Neuronal stem cell (in vitro differentiated cells): ENCODE measurements around the gene CHRDL2.

Experiments used
- DNase-seq: peaks from one replicate; pipeline ENCODE4 v3.0.0-alpha.2; 2013; ENCODE audit warnings: low spot score
- H2AFZ ChIP-seq: one replicate; pipeline ENCODE4 v1.6.1; 2013; ENCODE audit warnings: mild to moderate bottlenecking, low read length, inconsistent platforms
- H2AK5ac ChIP-seq: 2 replicates; pipeline ENCODE4 v1.6.1; 2013; ENCODE audit warnings: low read depth, mild to moderate bottlenecking, inconsistent platforms, low read length, moderate library complexity, mixed read lengths
- H2BK120ac ChIP-seq: 2 replicates; pipeline ENCODE4 v1.6.1; 2013; ENCODE audit warnings: low read depth, mild to moderate bottlenecking, inconsistent platforms, low read length, moderate library complexity, mixed read lengths
- H2BK12ac ChIP-seq: one replicate; pipeline ENCODE4 v1.6.1; 2013; ENCODE audit warnings: low read length, inconsistent platforms
- H2BK15ac ChIP-seq: 2 replicates; pipeline ENCODE4 v1.6.1; 2013; ENCODE audit warnings: mild to moderate bottlenecking, low read length, inconsistent platforms, mixed read lengths
- H2BK5ac ChIP-seq: one replicate; pipeline ENCODE4 v1.6.1; 2013; ENCODE audit warnings: inconsistent platforms, mild to moderate bottlenecking, low read length, moderate library complexity
- H3K14ac ChIP-seq: one replicate; pipeline ENCODE4 v1.6.1; 2013; ENCODE audit warnings: low read length, inconsistent platforms
- H3K18ac ChIP-seq: 2 replicates; pipeline ENCODE4 v1.6.1; 2013; ENCODE audit warnings: low read length, inconsistent platforms
- H3K23ac ChIP-seq: 2 replicates; pipeline ENCODE4 v1.6.1; 2013; ENCODE audit warnings: low read depth, mild to moderate bottlenecking, mixed read lengths, low read length, inconsistent platforms; ENCODE audit not compliant: poor library complexity
- H3K27ac ChIP-seq: replicated peaks from 3 replicates; pipeline ENCODE4 v1.5.1; 2013; ENCODE audit warnings: low read length, inconsistent platforms
- H3K27me3 ChIP-seq, 3 experiments: 2 replicates each; pipeline ENCODE4 v1.6.1; 2013; ENCODE audit warnings: low read length in 3 of 3, mild to moderate bottlenecking in 2 of 3, inconsistent platforms in 1 of 3, low read depth in 1 of 3, mixed read lengths in 1 of 3, moderate library complexity in 1 of 3; ENCODE audit not compliant: control insufficient read depth in 3 of 3, insufficient read depth in 3 of 3
- H3K36me3 ChIP-seq, 2 donors: replicated peaks in 1 of 2; 2 replicates each; pipeline ENCODE4 v1.6.1; 2013; ENCODE audit warnings: low read length in 2 of 2; ENCODE audit not compliant: control insufficient read depth in 2 of 2, insufficient read depth in 2 of 2
- H3K4ac ChIP-seq: 2 replicates; pipeline ENCODE4 v1.6.1; 2013; ENCODE audit warnings: inconsistent platforms, mild to moderate bottlenecking, low read length, moderate library complexity
- H3K4me1 ChIP-seq, 2 donors: 1 replicate in 1 of 2; 2 replicates in 1 of 2; pipeline ENCODE4 v1.6.1; 2013; ENCODE audit warnings: low read length in 2 of 2, low read depth in 1 of 2; ENCODE audit not compliant: control insufficient read depth in 2 of 2, insufficient read depth in 1 of 2
- H3K4me2 ChIP-seq: one replicate; pipeline ENCODE4 v1.6.1; 2013; ENCODE audit warnings: mild to moderate bottlenecking, low read length, inconsistent platforms; ENCODE audit not compliant: insufficient read depth, poor library complexity, severe bottlenecking
- H3K4me3 ChIP-seq, 2 donors: 2 replicates each; pipeline ENCODE4 v1.5.1; 2013; ENCODE audit warnings: low read length in 2 of 2, mild to moderate bottlenecking in 2 of 2, inconsistent platforms in 1 of 2, moderate library complexity in 1 of 2
- H3K79me1 ChIP-seq: one replicate; pipeline ENCODE4 v1.6.1; 2013; ENCODE audit warnings: low read depth, mild to moderate bottlenecking, inconsistent platforms, low read length, moderate library complexity
- H3K9ac ChIP-seq: one replicate; pipeline ENCODE4 v1.6.1; 2013; ENCODE audit warnings: mild to moderate bottlenecking, low read depth, low read length, inconsistent platforms; ENCODE audit not compliant: poor library complexity
- H3K9me3 ChIP-seq, 2 donors: replicated peaks in 1 of 2; 2 replicates each; pipeline versions ENCODE3 to v1.6.1; 2013; ENCODE audit warnings: low read length in 2 of 2, mild to moderate bottlenecking in 2 of 2, inconsistent platforms in 1 of 2, low read depth in 1 of 2, mixed read lengths in 1 of 2, moderate library complexity in 1 of 2; ENCODE audit not compliant: control insufficient read depth in 2 of 2, insufficient read depth in 1 of 2
- H4K8ac ChIP-seq: one replicate; pipeline ENCODE4 v1.6.1; 2013; ENCODE audit warnings: low read depth, mild to moderate bottlenecking, inconsistent platforms, low read length, moderate library complexity
- H4K91ac ChIP-seq: one replicate; pipeline ENCODE4 v1.6.1; 2013; ENCODE audit warnings: low read length, low read depth, mild to moderate bottlenecking, inconsistent platforms; ENCODE audit not compliant: poor library complexity
- WGBS, 2 donors: extraction: QIAGEN DNeasy Blood & Tissue Kit; methylation state at CpG; one replicate each; pipeline ENCODE4 v1.1.7; 2013; ENCODE audit warnings: missing lambda C conversion rate in 2 of 2, mixed read lengths in 1 of 2; ENCODE audit not compliant: insufficient read length in 2 of 2, insufficient replicate concordance in 1 of 2; ENCODE audit errors: extremely low coverage in 2 of 2; 5-methylcytosine and 5-hydroxymethylcytosine counted together

Gene CHRDL2

DNA sequence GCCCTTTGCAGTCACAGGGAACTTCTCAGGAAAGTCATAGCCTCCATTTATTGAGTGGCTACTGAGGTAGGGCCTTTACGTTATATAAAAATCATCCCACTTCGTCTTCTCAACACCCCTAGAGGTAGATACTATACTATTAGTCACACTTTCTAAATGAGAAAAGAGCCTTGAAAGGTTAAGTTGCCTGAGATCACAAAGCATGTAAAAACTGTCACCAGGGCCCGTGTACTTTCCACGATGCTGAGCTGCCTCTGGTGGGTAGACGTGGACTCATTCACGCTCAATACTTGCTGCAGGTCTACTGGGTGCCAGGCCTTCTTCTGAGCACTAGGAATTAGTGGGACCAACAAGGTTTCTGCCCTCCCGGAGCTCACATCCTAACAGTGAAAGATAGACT, 16.3 kb downstream of the CHRDL2 start:
- Histone ChIP-seq H3K79me1 (no peaks in the 10 kb centered on the region), H2AFZ (no peak overlapping the region), H3K4me1 (peaks cover 7 to 10% of the 10 kb centered on the region in 2 donors), H3K4me2 (no peak overlapping the region), H3K27ac (no peak overlapping the region), H3K36me3 (no peaks in the 10 kb centered on the region), H2BK120ac (no peak overlapping the region), H2AK5ac (no peak overlapping the region), H3K4me3 (no peak overlapping the region), H2BK12ac (no peak overlapping the region), H3K9ac (no peak overlapping the region), H3K14ac (no peak overlapping the region), H2BK5ac (no peak overlapping the region), H4K91ac (no peak overlapping the region), H2BK15ac (no peak overlapping the region), H3K27me3 (peaks cover 0 to 3% (median 0%) of the 10 kb centered on the region in 3 experiments), H4K8ac (no peak overlapping the region), H3K4ac (no peak overlapping the region), H3K9me3 (no peaks in the 10 kb centered on the region), H3K18ac (no peak overlapping the region), H3K23ac (no peak overlapping the region)
- no peak for DNase-seq
- WGBS, 2 donors, result no CpG with 5 or more reads among the region's 7 CpGs

DNA sequence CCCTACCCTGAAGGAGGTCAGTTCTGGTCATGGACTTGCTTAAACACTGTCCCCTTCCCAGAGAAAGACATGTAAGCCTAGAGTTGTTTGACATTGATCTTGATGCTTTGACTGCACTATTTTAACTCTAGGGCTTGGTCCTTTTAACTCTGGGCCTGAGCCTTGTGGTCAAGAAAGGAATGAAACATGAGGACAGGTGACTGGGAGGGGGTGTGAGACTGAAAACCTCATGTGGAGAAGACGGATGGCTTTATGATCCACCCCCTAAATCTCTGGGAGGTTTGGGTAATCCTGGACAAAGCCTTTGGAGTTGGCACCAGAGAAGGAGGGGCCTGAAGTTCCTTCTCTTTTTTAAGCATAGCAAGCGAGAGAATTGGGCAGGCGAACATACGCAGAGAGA, 17.5 kb downstream of the CHRDL2 start:
- Histone ChIP-seq H3K79me1 (no peaks in the 10 kb centered on the region), H3K18ac (no peak overlapping the region), H2AFZ (no peak overlapping the region), H3K27ac (no peak overlapping the region), H3K36me3 (no peaks in the 10 kb centered on the region), H3K4me2 (no peak overlapping the region), H2BK12ac (no peak overlapping the region), H2AK5ac (no peak overlapping the region), H4K91ac (no peak overlapping the region), H3K27me3 (peaks cover 0 to 3% (median 0%) of the 10 kb centered on the region in 3 experiments), H3K4me3 (no peak overlapping the region), H2BK15ac (no peak overlapping the region), H3K4ac (no peak overlapping the region), H3K14ac (no peak overlapping the region), H3K4me1 (peaks cover 7 to 11% of the 10 kb centered on the region in 2 donors), H3K23ac (no peak overlapping the region), H2BK120ac (no peak overlapping the region), H4K8ac (no peak overlapping the region), H3K9ac (no peak overlapping the region), H2BK5ac (no peak overlapping the region), H3K9me3 (no peaks in the 10 kb centered on the region)
- no peak for DNase-seq
- no CpG with 5 or more reads among the region's 4 CpGs for WGBS, 2 donors

DNA sequence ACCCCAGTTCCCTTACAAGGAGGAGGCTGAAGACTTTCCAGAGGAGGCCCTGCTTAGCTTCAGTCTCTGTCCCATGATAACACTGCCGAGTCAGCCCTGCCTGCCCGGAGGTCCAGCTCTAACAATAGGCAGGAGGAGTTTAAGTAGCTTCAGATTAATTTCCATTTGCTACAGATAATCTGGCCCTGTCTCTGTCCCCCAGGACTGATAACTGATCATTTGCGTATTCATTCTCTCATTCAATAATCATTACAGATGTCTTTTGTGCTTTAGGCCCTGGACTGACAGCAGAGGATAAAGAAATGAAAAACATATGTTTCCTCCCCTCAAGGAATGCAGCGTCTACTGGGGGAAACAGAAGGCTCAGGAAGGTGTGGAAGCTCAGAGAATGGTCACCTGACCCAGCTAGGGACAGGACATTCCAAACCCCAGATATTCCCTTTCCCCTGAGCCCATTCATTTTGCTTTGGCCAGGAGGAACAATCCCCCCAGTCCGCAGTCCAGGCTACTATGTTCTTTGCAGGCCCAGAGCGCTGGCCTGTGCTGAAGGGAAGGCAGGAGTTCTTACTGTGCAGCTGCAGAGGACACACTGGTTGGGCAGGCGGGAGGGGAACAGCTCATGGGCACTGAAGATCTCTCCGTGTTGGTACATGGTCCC, 20.8 kb downstream of the CHRDL2 start:
- Histone ChIP-seq H3K23ac (no peak overlapping the region), H3K4me1 (peaks cover 7 to 10% of the 10 kb centered on the region in 2 donors), H2BK5ac (no peak overlapping the region), H3K9ac (no peak overlapping the region), H3K9me3 (no peaks in the 10 kb centered on the region), H2AFZ (peak overlapping the region; percentile 83), H3K18ac (peak overlapping the region; percentile 66), H4K91ac (no peak overlapping the region), H2BK15ac (no peak overlapping the region), H2AK5ac (no peak overlapping the region), H2BK12ac (no peak overlapping the region), H2BK120ac (no peak overlapping the region), H3K79me1 (no peaks in the 10 kb centered on the region), H3K4me2 (no peak overlapping the region), H3K36me3 (no peaks in the 10 kb centered on the region), H3K4ac (no peak overlapping the region), H3K27ac (no peak overlapping the region), H3K27me3 (peaks cover 0 to 3% (median 0%) of the 10 kb centered on the region in 3 experiments), H3K14ac (peak overlapping the region; percentile 3), H3K4me3 (no peak overlapping the region), H4K8ac (no peak overlapping the region)
- WGBS, 2 donors, result no CpG with 5 or more reads among the region's 8 CpGs
- no peak for DNase-seq

DNA sequence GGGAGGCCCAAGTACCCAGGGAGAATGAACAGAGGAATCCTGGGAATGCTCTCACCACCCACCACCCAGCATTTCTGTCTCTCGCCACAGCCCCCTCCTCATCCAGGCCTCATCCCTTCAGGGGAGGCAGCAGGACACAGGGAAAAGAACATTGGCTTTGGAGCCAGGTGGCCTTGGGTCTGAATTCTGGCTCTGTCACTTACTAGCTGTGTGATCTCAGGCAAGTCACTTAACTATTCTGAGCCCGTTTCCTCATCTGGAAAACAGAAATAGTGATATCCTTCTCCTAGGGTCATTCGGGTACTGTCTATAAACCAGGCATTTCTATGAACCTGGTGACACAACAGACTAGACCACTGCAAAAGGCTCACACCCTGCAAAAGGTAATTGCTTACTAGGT, 22.1 kb downstream of the CHRDL2 start:
- Histone ChIP-seq H4K8ac (no peak overlapping the region), H2BK15ac (no peak overlapping the region), H3K27me3 (peaks cover 0 to 5% (median 0%) of the 10 kb centered on the region in 3 experiments), H4K91ac (peak overlapping the region; percentile 22), H3K4me3 (no peak overlapping the region), H3K4me1 (peaks cover 7 to 10% of the 10 kb centered on the region in 2 donors), H3K79me1 (no peaks in the 10 kb centered on the region), H3K4me2 (no peak overlapping the region), H3K9ac (no peak overlapping the region), H2AFZ (no peak overlapping the region), H2BK120ac (no peak overlapping the region), H3K14ac (peak overlapping the region; percentile 11), H3K23ac (no peak overlapping the region), H2BK12ac (peak overlapping the region; percentile 5), H3K36me3 (no peaks in the 10 kb centered on the region), H2BK5ac (no peak overlapping the region), H3K9me3 (no peaks in the 10 kb centered on the region), H3K27ac (no peak overlapping the region), H3K4ac (no peak overlapping the region), H3K18ac (peak overlapping the region; percentile 29), H2AK5ac (no peak overlapping the region)
- WGBS, 2 donors, result no CpG with 5 or more reads among the region's 3 CpGs
- DNase-seq, result no peak
